ENCODE measurements around the gene TRIM15. TPM values are rescaled to one million over a fixed set of nuclear protein-coding genes. Genes with fewer than 3 reads are reported as not detected.

TRIM15 gene
- total and polyA plus RNA-seq, 2 of the 4 experiments (the other 2 are of a cell fraction): not detected

DNA sequence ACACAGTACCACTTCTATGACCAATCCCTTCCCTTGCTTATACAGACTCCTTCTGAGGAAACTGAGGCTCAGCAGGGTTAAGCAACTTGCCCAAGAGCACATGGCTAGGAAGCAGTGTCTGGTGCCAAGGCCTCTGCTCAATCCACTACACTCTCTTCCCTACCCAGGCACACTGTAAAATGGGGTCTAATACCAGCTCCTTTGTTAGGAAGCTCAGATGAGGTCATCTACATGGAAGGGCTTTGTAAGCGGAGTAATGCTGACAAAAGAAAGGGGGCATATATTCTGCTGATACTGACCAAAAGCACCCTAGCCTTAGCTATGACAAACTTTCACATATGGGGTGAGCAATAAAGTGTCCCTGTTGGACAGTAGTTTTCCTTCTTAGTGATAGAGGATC is 40.8 kb downstream of the TRIM15 start:
- Histone ChIP-seq H2BK5ac (ENCODE audit: low read depth, low read length, poor library complexity, severe bottlenecking) (no peak overlapping the region), H2AFZ (replicated peaks; ENCODE audit: low read length, poor library complexity) (no peak overlapping the region), H4K8ac (ENCODE audit: low read depth in 2 of 2, low read length in 2 of 2) (no peak overlapping the region), H3K4me3 (ENCODE audit: insufficient read depth, low read depth, low read length) (no peak overlapping the region), H3K27ac (ENCODE audit: insufficient read depth, low read length) (no peak overlapping the region), H2BK15ac (ENCODE audit: low read depth, low read length) (no peak overlapping the region), H3K9me3 (ENCODE audit: control insufficient read depth, insufficient read depth, low read length) (no peaks in the 10 kb centered on the region), H3K4me2 (ENCODE audit: low read depth, low read length) (no peak overlapping the region), H3K56ac (ENCODE audit: extremely low read depth, insufficient read depth, low read length) (no peak overlapping the region), H4K20me1 (ENCODE audit: insufficient read depth, low read length) (peaks cover 36% of the 10 kb centered on the region), H3K23ac (ENCODE audit: low read depth, low read length) (no peak overlapping the region), H3K9ac (ENCODE audit: low read depth, low read length) (no peak overlapping the region), H3K4me1 (ENCODE audit: control insufficient read depth, insufficient read depth, low read length) (peaks cover 12% of the 10 kb centered on the region), H2BK20ac (ENCODE audit: low read depth, low read length) (no peak overlapping the region), H3K4ac (ENCODE audit: low read depth, low read length) (no peak overlapping the region), H3K18ac (ENCODE audit: low read depth, low read length) (no peak overlapping the region), H2AK5ac (ENCODE audit: low read depth, low read length) (no peak overlapping the region), H4K5ac (ENCODE audit: low read depth, low read length) (no peak overlapping the region), H3K14ac (replicated peaks; ENCODE audit: low read depth, low read length) (no peak overlapping the region), H3K79me1 (ENCODE audit: low read depth in 1 of 2, low read length in 2 of 2) (peaks cover 38 to 68% of the 10 kb centered on the region in 2 experiments), H3K27me3 (ENCODE audit: control insufficient read depth, insufficient read depth, low read length) (no peaks in the 10 kb centered on the region), H2BK120ac (ENCODE audit: low read depth, low read length) (no peak overlapping the region), H4K91ac (ENCODE audit: insufficient read depth, low read depth, low read length) (no peak overlapping the region), H2AK9ac (replicated peaks; ENCODE audit: low read depth, low read length, poor library complexity) (no peak overlapping the region), H3K36me3 (ENCODE audit: control insufficient read depth, insufficient read depth, low read length) (peaks cover 13% of the 10 kb centered on the region), H3K9me1 (ENCODE audit: insufficient read depth, low read length) (peaks cover 18% of the 10 kb centered on the region)
- TF ChIP-seq CEBPB (IDR thresholded peaks at IDR 0.05; ENCODE audit: low read depth, low read length) (no peak), MAFK (IDR thresholded peaks at IDR 0.05; ENCODE audit: low read depth, low read length) (no peak), NFE2L2 (IDR thresholded peaks at IDR 0.05; ENCODE audit: low read depth, low read length) (no peak), BHLHE40 (IDR thresholded peaks at IDR 0.05; ENCODE audit: low read depth, low read length) (no peak), USF2 (IDR thresholded peaks at IDR 0.05; ENCODE audit: low read depth, low read length) (no peak)
- ChIA-PET CTCF (interaction anchor here (0.5 to 0.7 kb wide), 2 partner anchors 23 to 25 kb away, joined by 3 to 7 read pairs; no protein-coding TSS in a partner anchor), POLR2A (ENCODE audit: unreplicated experiment) (no interaction called here)
- dilution Hi-C loops (cut with HindIII; ENCODE audit: low sequenced_read_pairs, unreplicated experiment): no loop called here
- WGBS, 2 experiments (ENCODE audit: extremely low coverage in 2 of 2, insufficient read length in 1 of 2): no CpG with 5 or more reads among the region's 1 CpG
- BruUV-seq (replicated peaks): no TSS peak
- ATAC-seq (ENCODE audit: low read depth): no peak
- in situ Hi-C loops (cut with MboI; ENCODE audit: low sequenced_read_pairs): no loop called here
- intact Hi-C loops (cut with micrococcal nuclease): no loop called here
- DNase-seq: no peak
